ENCODE data around the gene PLEKHB1. TPM values are rescaled to one million over a fixed set of nuclear protein-coding genes. Genes with fewer than 3 reads are reported as not detected.

Gene PLEKHB1
- total RNA-seq, 1 donor from 2014 or later: 16.9 TPM

DNA sequence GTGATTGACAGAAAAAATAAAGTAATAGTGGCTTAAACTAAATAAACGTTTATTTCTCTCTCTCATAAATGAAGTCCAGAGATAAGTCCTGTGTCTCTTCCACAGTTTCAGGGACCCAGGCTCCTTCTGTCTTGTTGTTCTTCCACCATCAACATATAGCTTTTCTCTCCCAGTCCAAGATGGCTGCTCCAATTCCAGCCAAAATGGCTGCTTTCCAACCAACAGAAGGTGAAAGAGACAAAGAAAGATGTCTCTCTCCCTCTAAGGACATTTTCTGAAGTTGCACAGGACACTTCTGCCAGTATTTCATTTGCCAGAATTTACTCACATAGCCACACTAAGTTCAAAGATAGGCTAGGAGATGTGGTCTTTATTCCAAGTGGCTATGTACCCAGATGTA, 9.4 kb upstream of the PLEKHB1 start:
- no peak for DNase-seq (ENCODE audit: low spot score)
- Mint-ChIP-seq H3K27ac (ENCODE audit: unreplicated experiment) (no peak overlapping the region), H3K27me3 (ENCODE audit: unreplicated experiment) (peaks cover 2% of the 10 kb centered on the region), H3K9me3 (ENCODE audit: unreplicated experiment) (no peaks in the 10 kb centered on the region), H3K36me3 (ENCODE audit: low read depth, unreplicated experiment) (no peaks in the 10 kb centered on the region), H3K4me3 (ENCODE audit: unreplicated experiment) (no peak overlapping the region), H3K4me1 (ENCODE audit: unreplicated experiment) (no peaks in the 10 kb centered on the region)
- TF ChIP-seq, protein P1, sequence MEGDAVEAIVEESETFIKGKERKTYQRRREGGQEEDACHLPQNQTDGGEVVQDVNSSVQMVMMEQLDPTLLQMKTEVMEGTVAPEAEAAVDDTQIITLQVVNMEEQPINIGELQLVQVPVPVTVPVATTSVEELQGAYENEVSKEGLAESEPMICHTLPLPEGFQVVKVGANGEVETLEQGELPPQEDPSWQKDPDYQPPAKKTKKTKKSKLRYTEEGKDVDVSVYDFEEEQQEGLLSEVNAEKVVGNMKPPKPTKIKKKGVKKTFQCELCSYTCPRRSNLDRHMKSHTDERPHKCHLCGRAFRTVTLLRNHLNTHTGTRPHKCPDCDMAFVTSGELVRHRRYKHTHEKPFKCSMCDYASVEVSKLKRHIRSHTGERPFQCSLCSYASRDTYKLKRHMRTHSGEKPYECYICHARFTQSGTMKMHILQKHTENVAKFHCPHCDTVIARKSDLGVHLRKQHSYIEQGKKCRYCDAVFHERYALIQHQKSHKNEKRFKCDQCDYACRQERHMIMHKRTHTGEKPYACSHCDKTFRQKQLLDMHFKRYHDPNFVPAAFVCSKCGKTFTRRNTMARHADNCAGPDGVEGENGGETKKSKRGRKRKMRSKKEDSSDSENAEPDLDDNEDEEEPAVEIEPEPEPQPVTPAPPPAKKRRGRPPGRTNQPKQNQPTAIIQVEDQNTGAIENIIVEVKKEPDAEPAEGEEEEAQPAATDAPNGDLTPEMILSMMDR (IDR thresholded peaks at IDR 0.05; ENCODE audit: unreplicated experiment): no peak

- no peak overlapping the region for H3K27ac Mint-ChIP-seq (ENCODE audit: unreplicated experiment)
- DNase-seq (ENCODE audit: low spot score): no peak
- H3K27me3 Mint-ChIP-seq (ENCODE audit: unreplicated experiment): peaks cover 2% of the 10 kb centered on the region
- TF ChIP-seq, protein P1 (IDR thresholded peaks at IDR 0.05; ENCODE audit: unreplicated experiment): no peak
- no peak overlapping the region for H3K4me3 Mint-ChIP-seq (ENCODE audit: unreplicated experiment)
- H3K36me3 Mint-ChIP-seq (ENCODE audit: low read depth, unreplicated experiment): no peaks in the 10 kb centered on the region
- no peaks in the 10 kb centered on the region for H3K9me3 Mint-ChIP-seq (ENCODE audit: unreplicated experiment)
- peaks cover 6% of the 10 kb centered on the region for H3K4me1 Mint-ChIP-seq (ENCODE audit: unreplicated experiment)
Measured at GRCh38 chr11:73640592-73640991, 5.8 kb upstream of the PLEKHB1 start.

DNA sequence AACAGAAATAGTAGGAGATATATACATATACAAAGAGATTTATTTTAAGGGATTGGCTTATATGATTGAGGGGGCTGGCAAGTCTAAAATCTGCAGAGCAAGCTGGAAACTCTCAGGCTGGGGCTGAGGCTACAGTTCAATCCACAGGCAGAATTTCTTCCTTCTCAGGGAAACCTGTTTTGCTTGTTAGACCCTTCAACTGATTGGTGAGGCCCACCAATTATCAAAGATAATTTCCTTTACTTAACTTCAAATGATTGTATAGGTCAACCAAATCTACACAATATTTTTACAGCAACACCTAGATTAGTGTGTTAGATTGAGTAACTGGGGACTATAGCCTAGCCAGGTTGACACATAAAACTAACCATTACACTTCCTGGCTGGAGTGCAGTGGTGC, 4.7 kb upstream of the PLEKHB1 start:
- no peak overlapping the region for H3K27ac Mint-ChIP-seq (ENCODE audit: unreplicated experiment)

DNA sequence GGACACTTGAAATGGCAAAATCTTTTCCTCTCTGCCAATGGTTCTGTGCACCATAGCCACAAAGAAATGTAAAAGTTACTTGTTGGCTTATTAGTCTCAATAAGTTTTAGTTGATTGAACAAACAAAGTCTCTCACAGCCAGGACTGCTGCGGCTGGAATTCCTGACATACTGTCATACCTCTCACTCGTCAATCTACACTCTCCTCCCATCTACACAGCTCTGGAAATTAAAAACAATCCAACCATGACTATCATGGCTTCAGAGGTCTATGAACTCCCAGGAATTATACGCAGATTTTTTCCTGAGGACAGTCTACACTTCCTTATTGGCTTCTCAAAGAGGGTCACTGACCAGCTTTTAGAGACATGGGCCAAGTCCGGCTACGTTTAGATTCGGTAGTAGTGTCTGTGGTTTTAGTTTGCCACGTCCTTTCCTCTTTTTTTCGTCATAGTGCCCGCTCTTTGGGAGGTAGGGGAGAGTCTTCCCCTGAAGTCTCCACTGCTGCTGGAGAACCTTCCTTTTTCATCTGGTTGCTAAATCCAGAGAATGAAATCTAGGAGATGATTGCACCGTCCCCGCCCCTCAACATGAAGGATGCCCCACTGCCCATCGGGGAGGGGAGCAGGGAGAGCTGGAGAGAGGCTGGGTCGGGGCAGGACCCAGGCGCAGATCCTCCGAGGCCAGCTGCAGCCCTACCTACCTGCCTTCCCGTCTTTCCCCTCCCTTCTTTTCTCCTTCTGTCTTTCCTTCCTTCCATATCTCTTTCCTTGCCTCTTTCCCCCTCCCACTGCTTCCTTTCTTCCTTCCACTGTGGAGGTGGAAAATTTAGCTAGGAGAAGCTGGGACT, 1.0 kb upstream of the PLEKHB1 start:
- no peak for DNase-seq (ENCODE audit: low spot score)
- no peak overlapping the region for H3K27ac Mint-ChIP-seq (ENCODE audit: unreplicated experiment)
- no peaks in the 10 kb centered on the region for H3K36me3 Mint-ChIP-seq (ENCODE audit: low read depth, unreplicated experiment)
- H3K27me3 Mint-ChIP-seq (ENCODE audit: unreplicated experiment): peaks cover 7% of the 10 kb centered on the region
- peaks cover 22% of the 10 kb centered on the region for H3K4me1 Mint-ChIP-seq (ENCODE audit: unreplicated experiment)
- H3K4me3 Mint-ChIP-seq (ENCODE audit: unreplicated experiment): peak overlapping the region; percentile 4
- TF ChIP-seq, protein P1 (IDR thresholded peaks at IDR 0.05; ENCODE audit: unreplicated experiment): no peak
- peaks cover 3% of the 10 kb centered on the region for H3K9me3 Mint-ChIP-seq (ENCODE audit: unreplicated experiment)

More for the DNA sequence above, 4.7 kb upstream of the PLEKHB1 start:
- Mint-ChIP-seq H3K9me3 (ENCODE audit: unreplicated experiment) (no peaks in the 10 kb centered on the region), H3K4me1 (ENCODE audit: unreplicated experiment) (peaks cover 11% of the 10 kb centered on the region), H3K36me3 (ENCODE audit: low read depth, unreplicated experiment) (no peaks in the 10 kb centered on the region), H3K4me3 (ENCODE audit: unreplicated experiment) (no peak overlapping the region), H3K27me3 (ENCODE audit: unreplicated experiment) (peaks cover 2% of the 10 kb centered on the region)
- TF ChIP-seq, protein P1 (IDR thresholded peaks at IDR 0.05; ENCODE audit: unreplicated experiment): no peak
- DNase-seq (ENCODE audit: low spot score): no peak

- Mint-ChIP-seq H3K9me3 (ENCODE audit: unreplicated experiment) (peaks cover 3% of the 10 kb centered on the region), H3K36me3 (ENCODE audit: low read depth, unreplicated experiment) (peaks cover 2% of the 10 kb centered on the region), H3K4me1 (ENCODE audit: unreplicated experiment) (peaks cover 30% of the 10 kb centered on the region), H3K4me3 (ENCODE audit: unreplicated experiment) (peak overlapping the region; percentile 79), H3K27me3 (ENCODE audit: unreplicated experiment) (peaks cover 9% of the 10 kb centered on the region), H3K27ac (ENCODE audit: unreplicated experiment) (no peak overlapping the region)
- peak; percentile 86 for DNase-seq (ENCODE audit: low spot score)
- TF ChIP-seq, protein P1 (IDR thresholded peaks at IDR 0.05; ENCODE audit: unreplicated experiment): no peak
Measured at GRCh38 chr11:73647459-73648100, 1.2 kb downstream of the PLEKHB1 start.

All from endothelial cell (in vitro differentiated cells).